ENCODE results near the gene FOXP1. TPM values are rescaled to one million over a fixed set of nuclear protein-coding genes. Genes with fewer than 3 reads are reported as not detected.

Gene FOXP1
- total and polyA plus RNA-seq, 9 of the 15 experiments (the other 6 are each of a cell fraction or from before 2014, with no cell fraction given), result 7.7 to 34.5 (median 13.7) TPM

GRCh38 chr3:71282976-71283375, 300.6 kb downstream of the FOXP1 start (continued):
- no peak for TF ChIP-seq ZNF507 (tag; conservative IDR thresholded peaks at IDR 0.05)
- TF ChIP-seq ZNF140 (CRISPR knock-in tag; IDR thresholded peaks at IDR 0.05), result no peak
- no peak for TF ChIP-seq ZNF780A (CRISPR knock-in tag; IDR thresholded peaks at IDR 0.05)
- TF ChIP-seq MGA (IDR thresholded peaks at IDR 0.05), result no peak
